ENCODE results near the gene SERPINE2.

DNA sequence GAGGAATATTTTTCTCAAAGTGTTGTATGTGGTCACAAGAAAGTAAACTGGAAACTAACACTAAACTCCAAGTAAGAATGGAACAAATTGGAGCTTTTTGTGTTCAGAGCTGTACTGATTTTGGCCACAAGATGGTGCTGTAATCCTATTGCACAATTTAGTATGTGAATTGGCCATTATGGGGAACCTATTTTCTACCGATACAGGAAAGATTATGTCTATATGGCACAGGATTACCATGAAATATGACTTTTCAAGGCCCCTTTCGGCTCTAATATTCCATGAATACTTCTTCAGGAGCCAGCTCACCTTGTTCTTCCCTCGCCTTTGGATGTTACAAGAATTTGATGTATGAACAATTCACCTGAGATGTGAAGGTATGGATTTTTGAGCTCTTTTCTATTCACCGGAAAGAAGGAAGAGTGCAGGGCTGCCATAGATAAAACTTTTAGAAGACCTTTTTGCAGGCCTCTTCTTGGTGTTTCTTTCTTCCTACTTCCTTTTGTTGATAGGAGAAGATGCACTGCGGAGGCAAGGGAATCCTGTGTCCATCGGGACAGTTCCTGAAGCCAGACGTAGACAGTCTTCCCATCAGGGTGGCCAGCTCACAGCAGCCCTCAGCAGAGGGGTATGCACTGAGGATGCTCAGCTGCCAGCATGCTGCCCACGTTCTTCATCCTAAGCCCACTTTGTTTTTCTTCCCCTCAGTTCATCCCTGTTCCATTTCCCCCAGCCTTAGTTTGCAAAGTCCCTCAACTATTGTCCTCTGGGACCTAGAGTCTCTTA is 68.5 kb downstream of the SERPINE2 start:
- TF ChIP-seq, protein P1, sequence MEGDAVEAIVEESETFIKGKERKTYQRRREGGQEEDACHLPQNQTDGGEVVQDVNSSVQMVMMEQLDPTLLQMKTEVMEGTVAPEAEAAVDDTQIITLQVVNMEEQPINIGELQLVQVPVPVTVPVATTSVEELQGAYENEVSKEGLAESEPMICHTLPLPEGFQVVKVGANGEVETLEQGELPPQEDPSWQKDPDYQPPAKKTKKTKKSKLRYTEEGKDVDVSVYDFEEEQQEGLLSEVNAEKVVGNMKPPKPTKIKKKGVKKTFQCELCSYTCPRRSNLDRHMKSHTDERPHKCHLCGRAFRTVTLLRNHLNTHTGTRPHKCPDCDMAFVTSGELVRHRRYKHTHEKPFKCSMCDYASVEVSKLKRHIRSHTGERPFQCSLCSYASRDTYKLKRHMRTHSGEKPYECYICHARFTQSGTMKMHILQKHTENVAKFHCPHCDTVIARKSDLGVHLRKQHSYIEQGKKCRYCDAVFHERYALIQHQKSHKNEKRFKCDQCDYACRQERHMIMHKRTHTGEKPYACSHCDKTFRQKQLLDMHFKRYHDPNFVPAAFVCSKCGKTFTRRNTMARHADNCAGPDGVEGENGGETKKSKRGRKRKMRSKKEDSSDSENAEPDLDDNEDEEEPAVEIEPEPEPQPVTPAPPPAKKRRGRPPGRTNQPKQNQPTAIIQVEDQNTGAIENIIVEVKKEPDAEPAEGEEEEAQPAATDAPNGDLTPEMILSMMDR (IDR thresholded peaks at IDR 0.05), result peak; percentile 86 to 95 (median 89)
- no peak for TF ChIP-seq POLR2A (IDR thresholded peaks at IDR 0.05)
- TF ChIP-seq EP300 (IDR thresholded peaks at IDR 0.05; ENCODE audit: low read depth), result no peak
- TF ChIP-seq POLR2AphosphoS5 (IDR thresholded peaks at IDR 0.05), result no peak
